Measurements from ENCODE around the gene MSANTD1. TPM values are rescaled to one million over a fixed set of nuclear protein-coding genes. Genes with fewer than 3 reads are reported as not detected.

Gene MSANTD1
- total and polyA plus RNA-seq, 2 donors (not counting 3 experiments of a cell fraction or from before 2014, with no cell fraction given) = 0.14 to 1.2 TPM

DNA sequence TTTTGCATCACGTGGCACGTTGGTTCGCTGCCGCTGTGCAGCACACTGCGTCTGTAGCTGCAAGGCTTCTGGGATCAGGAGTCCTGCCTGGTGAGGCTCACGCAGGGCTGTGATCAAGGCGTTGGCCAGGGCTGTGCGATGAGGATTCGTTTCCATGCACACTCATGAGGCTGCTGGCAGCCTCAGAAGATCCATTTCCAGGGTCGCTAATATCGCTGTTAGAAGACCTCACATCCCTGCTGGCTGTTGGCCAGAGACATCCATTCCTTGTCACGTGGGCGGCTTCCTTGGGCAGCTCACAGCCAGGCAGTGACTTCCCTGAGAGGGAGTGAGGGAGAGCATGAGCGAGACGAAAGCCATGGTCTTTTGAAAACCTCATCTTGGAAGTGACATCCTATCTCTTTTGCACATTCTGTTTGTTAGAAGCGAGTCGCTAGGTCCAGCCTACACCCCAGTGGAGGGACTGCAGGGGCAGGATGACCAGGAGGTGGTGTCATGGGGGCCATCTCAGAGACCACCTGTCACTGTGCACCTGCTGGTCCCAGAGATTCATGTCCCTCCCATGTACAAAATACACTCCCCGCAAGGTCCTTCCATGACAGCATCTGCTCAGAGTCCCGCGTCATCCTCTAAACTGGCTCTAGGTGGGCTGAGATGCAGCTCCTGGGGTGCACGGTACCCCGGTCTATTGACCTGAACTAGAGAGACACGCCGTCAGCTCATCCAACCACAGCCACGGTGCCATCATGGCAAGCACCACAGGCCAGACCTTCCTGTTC, 56.1 kb downstream of the MSANTD1 start:
- intact Hi-C loops (cut with micrococcal nuclease) (loop anchor here (1.0 to 2.0 kb wide), 4 partner anchors 11 to 198 kb away; no protein-coding TSS in a partner anchor), dilution Hi-C loops (cut with MboI; ENCODE audit: extremely low pct_ligation_motif_present, low sequenced_read_pairs) (no loop called here)
- FAIRE-seq = no peak
- POLR2A ChIA-PET = interaction anchor here (1.3 kb wide), 1 partner anchor 13 kb away, joined by 4 read pairs; no protein-coding TSS in a partner anchor
- peaks cover 68% of the 10 kb centered on the region for H3K4me1 ChIP-seq (ENCODE audit: control insufficient read depth, extremely low read depth, insufficient read depth, low read length)
- peak; percentile 76 for DNase-seq (ENCODE audit: low read depth, low spot score)
- H2AFZ ChIP-seq (ENCODE audit: low read depth, low read length) = peak overlapping the region; percentile 7
- peak overlapping the region; percentile 32 for H3K4me2 ChIP-seq (ENCODE audit: insufficient read depth, low read length)
- no peaks in the 10 kb centered on the region for H3K36me3 ChIP-seq (ENCODE audit: control insufficient read depth in 2 of 2, extremely low read depth in 1 of 2, insufficient read depth in 2 of 2, low read length in 2 of 2)
- peak overlapping the region; percentile 83 for H3K27ac ChIP-seq (ENCODE audit: insufficient read depth, low read depth, low read length)
- CTCF ChIA-PET = interaction anchor here (0.8 to 1.7 kb wide), 6 partner anchors 13 to 87 kb away, joined by 3 to 5 read pairs (median 3); partner anchors contain the start of gene RGS12
- no peak overlapping the region for H3K9ac ChIP-seq (replicated peaks; ENCODE audit: extremely low read depth, insufficient read depth, low read length)
- no peaks in the 10 kb centered on the region for H4K20me1 ChIP-seq (replicated peaks; ENCODE audit: control insufficient read depth, extremely low read depth, insufficient read depth, low read length)
- H3K9me3 ChIP-seq (replicated peaks; ENCODE audit: control insufficient read depth, insufficient read depth, low read length) = no peaks in the 10 kb centered on the region
- no peaks in the 10 kb centered on the region for H3K27me3 ChIP-seq (ENCODE audit: control insufficient read depth in 2 of 2, insufficient read depth in 2 of 2, low read length in 2 of 2)
- TF ChIP-seq GATA2 (IDR thresholded peaks at IDR 0.05; ENCODE audit: insufficient read depth, insufficient read length, low read depth, low read length) (no peak), MYC (IDR thresholded peaks at IDR 0.05; ENCODE audit: low read depth, low read length) (no peak), POLR2A (IDR thresholded peaks at IDR 0.05; ENCODE audit: low read depth, low read length) (peak; percentile 36), POLR2AphosphoS5 (IDR thresholded peaks at IDR 0.05; ENCODE audit: insufficient read depth, low read depth, low read length) (no peak), FOS (IDR thresholded peaks at IDR 0.05; ENCODE audit: borderline replicate concordance, insufficient read depth, low read length) (no peak)
- TF ChIP-seq, protein P1, sequence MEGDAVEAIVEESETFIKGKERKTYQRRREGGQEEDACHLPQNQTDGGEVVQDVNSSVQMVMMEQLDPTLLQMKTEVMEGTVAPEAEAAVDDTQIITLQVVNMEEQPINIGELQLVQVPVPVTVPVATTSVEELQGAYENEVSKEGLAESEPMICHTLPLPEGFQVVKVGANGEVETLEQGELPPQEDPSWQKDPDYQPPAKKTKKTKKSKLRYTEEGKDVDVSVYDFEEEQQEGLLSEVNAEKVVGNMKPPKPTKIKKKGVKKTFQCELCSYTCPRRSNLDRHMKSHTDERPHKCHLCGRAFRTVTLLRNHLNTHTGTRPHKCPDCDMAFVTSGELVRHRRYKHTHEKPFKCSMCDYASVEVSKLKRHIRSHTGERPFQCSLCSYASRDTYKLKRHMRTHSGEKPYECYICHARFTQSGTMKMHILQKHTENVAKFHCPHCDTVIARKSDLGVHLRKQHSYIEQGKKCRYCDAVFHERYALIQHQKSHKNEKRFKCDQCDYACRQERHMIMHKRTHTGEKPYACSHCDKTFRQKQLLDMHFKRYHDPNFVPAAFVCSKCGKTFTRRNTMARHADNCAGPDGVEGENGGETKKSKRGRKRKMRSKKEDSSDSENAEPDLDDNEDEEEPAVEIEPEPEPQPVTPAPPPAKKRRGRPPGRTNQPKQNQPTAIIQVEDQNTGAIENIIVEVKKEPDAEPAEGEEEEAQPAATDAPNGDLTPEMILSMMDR (IDR thresholded peaks at IDR 0.05; ENCODE audit: extremely low read depth in 1 of 2, insufficient read depth in 1 of 2, low read depth in 1 of 2, low read length in 2 of 2) = no peak
- BruUV-seq (replicated peaks) = no TSS peak
- H3K4me3 ChIP-seq (replicated peaks in 1 of 3; ENCODE audit: insufficient read depth in 1 of 3, low read depth in 1 of 3, low read length in 3 of 3) = no peak overlapping the region
- H3K79me2 ChIP-seq (ENCODE audit: control insufficient read depth, insufficient read depth, low read length) = peaks cover 74% of the 10 kb centered on the region
- H3K9me1 ChIP-seq (replicated peaks; ENCODE audit: control insufficient read depth, extremely low read depth, insufficient read depth, low read length) = no peaks in the 10 kb centered on the region
